KBM-7 (cell line): Measurements from ENCODE around the gene PCDHA3.
"Not testable (repeated sequence)": the region's sequence is repeated elsewhere in the genome, so short reads cannot be mapped to it uniquely, and the experiment has no call there.

Experiments
- DNase-seq: peaks from one replicate; pipeline ENCODE4 v3.0.0-alpha.2; 2015
- in situ Hi-C: fragments of 300-500 bp; cut with MboI; formaldehyde crosslinking; loops from 2 replicates; pipeline ENCODE4 v1.14.3; 2020; ENCODE audit warnings: low sequenced_read_pairs, low pct_unique_long_range_greater_than_20kb, mixed read lengths

The PCDHA3 gene

DNA sequence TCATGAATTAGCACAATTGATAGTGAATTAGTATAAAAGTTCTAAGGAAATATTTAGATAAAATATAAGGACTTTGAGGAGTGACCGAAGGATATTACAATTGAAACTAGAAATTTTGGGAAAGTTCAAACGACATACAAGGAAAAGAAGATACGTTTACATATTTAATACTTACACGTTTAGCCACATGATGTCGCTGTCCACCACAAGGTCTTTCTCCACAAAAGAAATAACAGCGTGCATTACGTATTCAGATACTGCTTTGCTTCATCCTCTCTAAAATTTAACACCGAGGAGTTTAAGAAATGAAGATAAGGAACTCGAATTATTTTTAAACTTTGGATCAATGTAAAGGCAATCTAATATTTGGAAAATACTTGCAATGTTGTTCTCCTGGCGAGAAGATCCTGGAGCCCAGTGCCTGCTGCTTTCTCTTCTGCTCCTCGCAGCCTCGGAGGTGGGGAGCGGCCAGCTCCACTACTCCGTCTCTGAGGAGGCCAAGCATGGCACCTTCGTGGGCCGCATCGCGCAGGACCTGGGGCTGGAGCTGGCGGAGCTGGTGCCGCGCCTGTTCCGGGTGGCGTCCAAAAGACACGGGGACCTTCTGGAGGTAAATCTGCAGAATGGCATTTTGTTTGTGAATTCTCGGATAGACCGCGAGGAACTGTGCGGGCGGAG, at the start of gene PCDHA3:
Gene PCDHA3, plus strand, starts transcription at position 242 of the 678 bp plus-strand sequence.
- in situ Hi-C loops: no loop called here

DNA sequence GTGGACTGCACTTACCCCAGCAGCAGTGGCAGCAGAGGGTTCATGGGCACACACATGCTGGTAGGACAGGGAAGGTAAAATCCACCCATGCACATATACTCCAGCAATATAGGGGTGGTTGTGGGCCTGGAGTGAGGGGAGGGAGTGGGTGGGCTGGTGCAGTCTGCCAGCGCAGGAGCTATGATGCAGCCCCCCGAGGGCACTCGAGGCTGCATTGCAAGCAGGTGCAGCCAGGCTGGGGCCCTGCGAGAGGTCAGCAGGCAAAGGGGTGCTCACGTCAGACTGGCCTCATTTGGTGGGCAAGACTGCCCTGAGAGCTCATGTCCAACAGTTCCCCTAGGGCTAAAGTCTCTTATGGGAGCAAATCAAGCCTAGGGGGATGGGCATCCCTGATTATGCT, 47.3 kb upstream of the PCDHA3 start:
- in situ Hi-C loops: no loop called here
- DNase-seq: no peak

More for the DNA sequence above, at the start of gene PCDHA3:
- DNase-seq: peak; percentile 75

DNA sequence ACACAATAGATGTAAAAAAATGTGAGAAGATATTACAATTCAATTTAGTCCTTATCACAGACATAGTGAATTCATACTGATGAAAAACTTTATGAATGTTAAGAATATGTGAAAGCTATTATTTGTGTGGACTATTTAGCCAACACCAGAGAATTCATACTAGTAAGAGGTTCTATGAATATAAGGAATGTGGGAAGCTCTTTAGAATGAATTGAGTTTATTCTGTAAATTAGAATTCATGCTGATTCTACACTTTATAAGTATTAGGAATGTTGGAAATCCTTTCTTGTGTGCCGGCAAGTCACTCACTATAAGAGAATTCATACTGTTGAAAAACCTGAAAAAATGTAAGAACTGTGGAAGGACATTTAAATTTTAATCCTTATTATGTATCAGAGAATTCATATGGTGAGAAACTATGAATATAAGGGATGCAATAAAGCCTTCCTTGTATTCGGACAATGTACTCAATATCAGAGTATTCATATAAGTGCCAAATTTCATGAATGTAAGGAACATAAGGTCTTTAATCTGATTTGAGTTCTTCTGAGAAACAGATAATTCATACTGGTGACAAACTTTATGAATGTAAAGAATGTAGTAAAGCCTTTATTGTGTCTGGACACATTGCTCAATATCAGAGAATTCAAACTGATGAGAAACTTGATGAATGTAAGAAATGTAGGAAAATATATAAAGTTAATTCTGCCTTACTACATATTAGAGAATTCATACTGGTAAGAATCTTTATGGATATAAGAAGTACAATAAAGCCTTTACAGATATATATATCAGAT, 36.5 kb upstream of the PCDHA3 start:
- peak; percentile 15 for DNase-seq
- in situ Hi-C loops: no loop called here

DNA sequence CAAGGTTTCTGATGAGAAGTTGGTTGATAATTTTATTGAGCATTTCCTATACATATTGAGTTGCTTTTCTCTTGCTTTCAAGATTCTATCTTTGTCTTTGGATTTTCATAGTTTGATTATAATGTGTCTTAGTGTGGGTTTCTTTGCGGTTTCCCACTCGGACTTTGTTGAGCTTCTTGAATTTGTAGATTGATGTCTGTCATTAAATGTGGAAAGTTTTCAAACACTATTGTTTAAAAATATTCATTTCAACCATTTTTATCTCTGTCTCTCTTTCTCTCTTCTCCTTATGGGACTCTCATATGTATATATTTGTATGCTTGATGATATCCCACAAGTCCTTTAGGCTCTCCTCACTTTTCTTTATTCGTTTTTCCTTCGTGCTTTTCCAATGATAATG, 33.4 kb upstream of the PCDHA3 start:
- DNase-seq: no peak
- in situ Hi-C loops: no loop called here

DNA sequence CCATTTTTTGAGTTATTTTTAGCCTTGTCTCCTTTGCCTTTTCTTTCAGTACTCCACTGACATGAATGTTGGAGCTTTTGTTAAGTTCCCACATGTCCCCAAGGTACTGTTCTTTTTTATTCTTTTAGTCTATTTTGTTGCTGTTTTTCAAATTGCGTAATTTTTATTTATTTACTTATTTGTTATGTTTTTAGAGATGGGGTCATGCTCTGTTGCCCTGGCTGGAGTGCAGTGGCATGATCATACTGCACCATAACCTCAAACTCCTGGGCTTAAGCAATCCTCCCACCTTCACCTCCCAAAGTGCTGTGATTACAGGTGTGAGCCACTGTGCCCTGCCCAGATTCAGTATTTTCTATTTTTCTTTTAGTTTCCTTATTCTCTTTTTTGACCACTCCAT, 20.3 kb upstream of the PCDHA3 start:
- in situ Hi-C loops: no loop called here
- no peak for DNase-seq

DNA sequence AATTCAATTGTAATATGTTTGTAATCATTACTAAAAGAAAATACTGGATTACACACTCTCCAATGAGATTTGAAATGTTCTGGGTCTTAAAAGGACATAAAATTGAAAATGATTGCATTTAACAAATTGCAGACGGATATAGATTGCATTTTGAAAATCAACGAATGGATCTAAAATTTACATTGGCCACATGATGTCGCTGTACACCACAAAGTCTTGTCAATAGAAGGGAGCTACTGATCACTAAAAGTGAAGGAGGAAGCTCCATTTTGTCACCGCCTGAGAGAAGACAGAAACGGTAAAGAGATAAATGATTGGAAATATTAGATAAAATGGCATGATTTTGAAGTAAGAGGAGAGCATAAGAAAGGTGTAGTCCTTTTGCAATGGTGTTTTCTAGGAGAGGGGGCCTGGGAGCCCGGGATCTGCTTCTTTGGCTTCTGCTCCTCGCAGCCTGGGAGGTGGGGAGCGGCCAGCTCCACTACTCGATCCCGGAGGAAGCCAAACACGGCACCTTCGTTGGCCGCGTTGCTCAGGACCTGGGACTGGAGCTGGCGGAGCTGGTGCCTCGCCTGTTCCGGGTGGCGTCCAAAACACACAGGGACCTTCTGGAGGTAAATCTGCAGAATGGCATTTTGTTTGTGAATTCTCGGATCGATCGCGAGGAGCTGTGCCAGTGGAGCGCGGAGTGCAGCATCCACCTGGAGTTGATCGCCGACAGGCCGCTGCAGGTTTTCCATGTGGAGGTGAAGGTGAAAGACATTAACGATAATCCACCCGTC, 14.8 kb upstream of the PCDHA3 start, which contains the start of gene PCDHA1:
Gene PCDHA1, plus strand, starts transcription at position 236 of the 782 bp plus-strand sequence.
- DNase-seq: peak; percentile 47
- in situ Hi-C loops: no loop called here

DNA sequence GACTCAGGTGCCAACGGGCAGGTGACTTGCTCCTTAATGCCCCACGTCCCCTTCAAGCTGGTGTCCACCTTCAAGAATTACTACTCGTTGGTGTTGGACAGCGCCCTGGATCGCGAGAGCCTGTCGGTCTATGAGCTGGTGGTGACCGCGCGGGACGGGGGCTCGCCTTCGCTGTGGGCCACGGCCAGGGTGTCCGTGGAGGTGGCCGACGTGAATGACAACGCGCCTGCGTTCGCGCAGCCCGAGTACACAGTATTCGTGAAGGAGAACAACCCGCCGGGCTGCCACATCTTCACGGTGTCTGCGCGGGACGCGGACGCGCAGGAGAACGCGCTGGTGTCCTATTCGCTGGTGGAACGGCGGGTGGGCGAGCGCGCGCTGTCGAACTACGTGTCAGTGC, 13.4 kb upstream of the PCDHA3 start:
- in situ Hi-C loops, DNase-seq: not testable (repeated sequence)

DNA sequence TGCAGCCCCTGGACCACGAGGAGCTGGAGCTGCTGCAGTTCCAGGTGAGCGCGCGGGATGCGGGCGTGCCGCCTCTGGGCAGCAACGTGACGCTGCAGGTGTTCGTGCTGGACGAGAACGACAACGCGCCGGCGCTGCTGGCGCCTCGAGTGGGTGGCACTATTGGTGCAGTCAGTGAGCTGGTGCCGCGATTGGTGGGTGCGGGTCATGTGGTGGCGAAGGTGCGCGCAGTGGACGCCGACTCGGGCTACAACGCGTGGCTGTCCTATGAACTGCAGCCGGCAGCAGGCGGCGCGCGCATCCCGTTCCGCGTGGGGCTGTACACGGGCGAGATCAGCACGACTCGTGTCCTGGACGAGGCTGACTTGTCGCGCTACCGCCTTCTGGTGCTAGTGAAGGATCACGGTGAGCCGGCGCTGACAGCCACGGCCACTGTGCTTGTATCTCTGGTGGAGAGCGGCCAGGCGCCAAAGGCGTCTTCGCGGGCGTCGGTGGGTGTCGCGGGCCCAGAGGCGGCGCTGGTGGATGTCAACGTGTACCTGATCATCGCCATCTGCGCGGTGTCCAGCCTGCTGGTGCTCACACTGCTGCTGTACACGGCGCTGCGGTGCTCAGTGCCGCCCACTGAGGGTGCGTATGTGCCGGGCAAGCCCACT, 12.9 kb upstream of the PCDHA3 start:
- DNase-seq, in situ Hi-C loops: not testable (repeated sequence)

DNA sequence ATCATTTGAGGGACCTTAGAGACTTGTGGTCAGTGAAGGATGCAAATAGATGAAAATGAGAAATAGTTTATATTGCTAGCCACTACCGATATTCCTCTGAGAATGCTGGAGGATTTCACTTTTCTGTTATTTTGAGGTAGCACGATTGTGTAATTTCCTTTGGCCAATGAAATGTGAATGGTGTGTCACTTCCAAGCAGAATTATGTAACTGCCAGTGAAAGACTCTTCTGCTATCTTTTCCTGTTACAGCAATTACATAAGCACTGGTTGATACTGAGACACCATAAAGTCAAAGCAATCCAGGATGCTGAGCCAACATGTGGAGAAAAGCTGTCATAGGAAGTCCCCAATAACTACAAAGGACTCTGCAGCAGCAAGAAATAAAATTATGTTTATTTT, 9.8 kb upstream of the PCDHA3 start:
- in situ Hi-C loops: no loop called here
- no peak for DNase-seq

DNA sequence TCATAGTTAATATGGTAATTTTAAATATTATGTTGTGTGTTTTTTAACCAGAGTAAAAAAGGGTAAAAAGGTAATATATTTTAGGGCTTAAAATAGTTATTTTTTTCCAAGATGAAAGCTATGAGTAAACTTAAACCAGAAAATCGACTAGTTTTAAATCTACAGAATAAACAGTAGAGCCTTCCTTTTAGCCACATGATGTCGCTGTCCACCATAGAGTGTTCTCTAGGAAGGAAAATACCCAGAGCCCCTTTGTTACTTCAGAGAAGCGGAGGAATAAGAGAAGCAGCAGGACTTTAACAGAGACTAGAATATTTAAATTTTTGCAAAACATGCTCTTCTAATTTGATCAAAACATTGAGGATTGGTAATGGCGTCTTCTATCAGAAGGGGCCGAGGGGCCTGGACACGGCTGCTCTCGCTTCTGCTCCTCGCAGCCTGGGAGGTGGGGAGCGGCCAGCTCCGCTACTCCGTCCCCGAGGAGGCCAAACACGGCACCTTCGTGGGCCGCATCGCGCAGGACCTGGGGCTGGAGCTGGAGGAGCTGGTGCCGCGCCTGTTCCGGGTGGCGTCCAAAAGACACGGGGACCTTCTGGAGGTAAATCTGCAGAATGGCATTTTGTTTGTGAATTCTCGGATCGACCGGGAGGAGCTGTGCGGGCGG, 6.1 kb upstream of the PCDHA3 start, which contains the start of gene PCDHA2:
Gene PCDHA2, plus strand, starts transcription at position 258 of the 664 bp plus-strand sequence.
- in situ Hi-C loops: no loop called here
- peak; percentile 6 for DNase-seq

DNA sequence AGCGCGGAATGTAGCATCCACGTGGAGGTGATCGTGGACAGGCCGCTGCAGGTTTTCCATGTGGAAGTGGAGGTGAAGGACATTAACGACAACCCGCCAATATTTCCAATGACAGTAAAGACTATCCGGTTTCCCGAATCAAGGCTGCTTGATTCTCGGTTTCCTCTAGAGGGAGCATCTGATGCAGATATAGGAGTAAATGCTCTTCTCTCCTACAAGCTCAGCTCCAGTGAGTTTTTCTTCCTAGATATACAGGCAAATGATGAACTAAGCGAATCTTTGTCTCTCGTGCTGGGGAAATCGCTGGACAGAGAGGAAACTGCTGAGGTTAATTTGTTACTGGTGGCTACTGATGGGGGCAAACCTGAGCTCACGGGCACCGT, 5.6 kb upstream of the PCDHA3 start:
- peak; percentile 23 for DNase-seq
- in situ Hi-C loops: no loop called here

DNA sequence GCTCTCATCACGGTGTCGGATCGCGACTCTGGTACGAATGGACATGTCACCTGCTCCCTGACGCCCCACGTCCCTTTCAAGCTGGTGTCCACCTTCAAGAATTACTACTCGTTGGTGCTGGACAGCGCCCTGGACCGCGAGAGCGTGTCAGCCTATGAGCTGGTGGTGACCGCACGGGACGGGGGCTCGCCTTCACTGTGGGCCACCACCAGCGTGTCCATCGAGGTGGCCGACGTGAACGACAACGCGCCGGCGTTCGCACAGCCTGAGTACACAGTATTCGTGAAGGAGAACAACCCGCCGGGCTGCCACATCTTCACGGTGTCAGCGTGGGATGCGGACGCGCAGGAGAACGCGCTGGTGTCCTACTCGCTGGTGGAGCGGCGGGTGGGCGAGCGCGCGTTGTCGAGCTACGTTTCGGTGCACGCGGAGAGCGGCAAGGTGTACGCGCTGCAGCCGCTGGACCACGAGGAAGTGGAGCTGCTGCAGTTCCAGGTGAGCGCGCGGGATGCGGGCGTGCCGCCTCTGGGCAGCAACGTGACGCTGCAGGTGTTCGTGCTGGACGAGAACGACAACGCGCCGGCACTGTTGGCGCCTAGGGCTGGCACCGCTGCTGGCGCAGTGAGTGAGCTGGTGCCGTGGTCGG, 4.7 kb upstream of the PCDHA3 start:
- DNase-seq, in situ Hi-C loops: not testable (repeated sequence)

DNA sequence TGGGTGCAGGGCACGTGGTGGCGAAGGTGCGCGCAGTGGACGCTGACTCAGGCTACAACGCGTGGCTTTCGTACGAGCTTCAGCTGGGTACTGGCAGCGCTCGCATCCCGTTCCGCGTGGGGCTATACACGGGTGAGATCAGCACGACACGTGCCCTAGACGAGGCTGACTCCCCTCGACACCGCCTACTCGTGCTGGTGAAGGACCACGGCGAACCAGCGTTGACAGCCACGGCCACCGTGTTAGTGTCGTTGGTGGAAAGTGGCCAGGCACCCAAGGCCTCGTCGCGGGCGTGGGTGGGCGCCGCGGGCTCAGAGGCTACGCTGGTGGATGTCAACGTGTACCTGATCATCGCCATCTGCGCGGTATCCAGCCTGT, 4.2 kb upstream of the PCDHA3 start:
- in situ Hi-C loops: no loop called here
- no peak for DNase-seq

DNA sequence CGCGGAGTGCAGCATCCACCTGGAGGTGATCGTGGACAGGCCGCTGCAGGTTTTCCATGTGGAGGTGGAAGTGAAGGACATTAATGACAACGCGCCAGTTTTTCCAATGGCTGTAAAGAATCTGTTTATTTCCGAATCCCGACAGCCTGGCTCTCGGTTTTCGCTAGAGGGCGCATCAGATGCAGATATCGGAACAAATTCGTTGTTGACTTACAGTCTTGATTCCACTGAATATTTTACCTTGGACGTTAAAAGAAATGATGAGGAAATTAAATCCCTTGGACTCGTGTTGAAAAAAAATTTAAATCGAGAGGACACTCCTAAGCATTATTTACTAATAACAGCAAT, 611 bp downstream of the PCDHA3 start:
- peak; percentile 65 for DNase-seq
- in situ Hi-C loops: no loop called here

DNA sequence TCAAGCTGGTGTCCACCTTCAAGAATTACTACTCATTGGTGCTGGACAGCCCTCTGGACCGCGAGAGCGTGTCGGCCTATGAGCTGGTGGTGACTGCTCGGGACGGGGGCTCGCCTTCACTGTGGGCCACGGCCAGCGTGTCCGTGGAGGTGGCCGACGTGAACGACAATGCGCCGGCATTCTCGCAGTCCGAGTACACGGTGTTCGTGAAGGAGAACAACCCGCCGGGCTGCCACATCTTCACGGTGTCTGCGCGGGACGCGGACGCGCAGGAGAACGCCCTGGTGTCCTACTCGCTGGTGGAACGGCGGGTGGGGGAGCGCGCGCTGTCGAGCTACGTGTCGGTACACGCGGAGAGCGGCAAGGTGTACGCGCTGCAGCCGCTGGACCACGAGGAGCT, 1.5 kb downstream of the PCDHA3 start:
- in situ Hi-C loops, DNase-seq: not testable (repeated sequence)

DNA sequence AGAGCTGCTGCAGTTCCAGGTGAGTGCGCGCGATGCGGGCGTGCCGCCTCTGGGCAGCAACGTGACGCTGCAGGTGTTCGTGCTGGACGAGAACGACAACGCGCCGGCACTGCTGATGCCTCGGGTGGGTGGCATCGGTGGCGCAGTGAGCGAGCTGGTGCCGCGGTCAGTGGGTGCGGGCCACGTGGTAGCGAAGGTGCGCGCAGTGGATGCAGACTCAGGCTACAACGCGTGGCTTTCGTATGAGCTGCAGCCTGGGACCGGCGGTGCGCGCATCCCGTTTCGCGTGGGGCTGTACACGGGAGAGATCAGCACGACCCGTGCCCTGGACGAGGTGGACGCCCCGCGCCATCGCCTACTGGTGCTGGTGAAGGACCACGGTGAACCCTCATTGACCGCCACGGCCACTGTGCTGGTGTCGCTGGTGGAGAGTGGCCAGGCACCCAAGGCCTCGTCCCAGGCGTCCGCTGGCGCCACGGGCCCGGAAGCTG, 2.0 kb downstream of the PCDHA3 start:
- in situ Hi-C loops: no loop called here
- no peak for DNase-seq

DNA sequence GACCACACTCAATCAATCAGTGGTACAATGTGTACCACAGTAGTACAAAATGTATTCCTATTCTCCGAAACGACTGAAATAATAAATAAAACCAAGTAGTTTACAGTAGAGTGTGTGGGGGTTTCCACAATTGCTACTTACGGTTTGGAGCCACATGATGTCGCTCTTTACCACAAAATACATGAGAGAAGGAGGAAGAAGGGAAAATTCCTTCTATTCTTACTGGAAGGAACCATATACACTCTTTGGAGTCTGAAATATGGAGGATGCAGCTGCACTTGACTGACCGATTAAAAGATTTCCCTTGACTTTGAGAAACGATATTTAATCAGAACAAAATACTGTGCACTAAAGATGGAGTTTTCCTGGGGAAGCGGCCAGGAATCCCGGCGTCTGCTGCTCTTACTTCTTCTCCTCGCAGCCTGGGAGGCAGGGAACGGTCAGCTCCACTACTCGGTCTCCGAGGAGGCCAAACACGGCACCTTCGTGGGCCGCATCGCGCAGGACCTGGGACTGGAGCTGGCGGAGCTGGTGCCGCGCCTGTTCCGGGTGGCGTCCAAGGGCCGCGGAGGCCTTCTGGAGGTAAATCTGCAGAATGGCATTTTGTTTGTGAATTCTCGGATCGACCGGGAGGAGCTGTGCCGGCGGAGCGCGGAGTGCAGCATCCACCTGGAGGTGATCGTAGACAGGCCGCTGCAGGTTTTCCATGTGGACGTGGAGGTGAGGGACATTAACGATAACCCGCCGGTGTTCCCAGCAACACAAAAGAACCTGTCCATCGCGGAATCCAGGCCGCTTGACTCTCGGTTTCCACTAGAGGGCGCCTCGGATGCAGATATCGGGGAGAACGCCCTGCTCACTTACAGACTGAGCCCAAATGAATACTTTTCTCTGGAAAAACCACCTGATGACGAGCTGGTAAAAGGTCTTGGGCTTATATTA, 6.2 kb downstream of the PCDHA3 start, which contains the start of gene PCDHA4:
Gene PCDHA4, plus strand, starts transcription at position 235 of the 942 bp plus-strand sequence.
- in situ Hi-C loops: no loop called here
- peak; percentile 3 for DNase-seq
